Keratinocyte (primary cell): ENCODE measurements around the gene RHAG. TPM values are rescaled to one million over a fixed set of nuclear protein-coding genes. Genes with fewer than 3 reads are reported as not detected.

ENCODE experiments used
- DNase-seq: peaks from one replicate; pipeline ENCODE4 v3.0.0-alpha.2; 2011; ENCODE audit warnings: low read depth, missing footprints, low spot score
- FAIRE-seq: peaks from 2 replicates; lab custom pipeline; 2011; peaks lifted over from hg19 to GRCh38; lab: Jason Lieb, UNC
- H2AFZ ChIP-seq: 2 replicates; pipeline ENCODE4 v1.6.0; 2012; ENCODE audit warnings: low read length, control low read depth, inconsistent platforms; ENCODE audit not compliant: control insufficient read depth
- H3K27ac ChIP-seq: 2 replicates; pipeline ENCODE4 v1.5.1; 2011; ENCODE audit warnings: low read length; ENCODE audit not compliant: control insufficient read depth, insufficient read depth
- H3K27me3 ChIP-seq: 3 replicates; pipeline ENCODE4 v1.6.0; 2011; ENCODE audit warnings: low read length; ENCODE audit not compliant: control insufficient read depth, insufficient read depth; ENCODE audit errors: extremely low read depth
- H3K36me3 ChIP-seq, 2 experiments: 2 replicates in 1 of 2; 3 replicates in 1 of 2; pipeline ENCODE4 v1.5.1; 2011; ENCODE audit warnings: low read length in 2 of 2, mild to moderate bottlenecking in 1 of 2; ENCODE audit not compliant: control insufficient read depth in 2 of 2, insufficient read depth in 2 of 2; ENCODE audit errors: extremely low read depth in 1 of 2
- H3K4me1 ChIP-seq: 3 replicates; pipeline ENCODE4 v1.5.1; 2011; ENCODE audit warnings: low read length; ENCODE audit not compliant: control insufficient read depth, insufficient read depth; ENCODE audit errors: extremely low read depth
- H3K4me2 ChIP-seq: 3 replicates; pipeline ENCODE4 v1.6.0; 2011; ENCODE audit warnings: low read depth, low read length; ENCODE audit not compliant: control insufficient read depth, insufficient read depth; ENCODE audit errors: extremely low read depth
- H3K4me3 ChIP-seq, 3 experiments: fragments of 200-600 bp in 1 of 3; sonication (generic) in 1 of 3; 2 replicates in 2 of 3; 3 replicates in 1 of 3; pipeline ENCODE4 v1.5.1; 2011 to 2016; ENCODE audit warnings: low read length in 3 of 3, mild to moderate bottlenecking in 3 of 3, control low read depth in 2 of 3, inconsistent platforms in 1 of 3, low read depth in 1 of 3, mixed read lengths in 1 of 3, mixed run types in 1 of 3, moderate library complexity in 1 of 3; ENCODE audit not compliant: control insufficient read depth in 2 of 3, insufficient read depth in 2 of 3; ENCODE audit errors: extremely low read depth in 1 of 3
- H3K79me2 ChIP-seq: 2 replicates; pipeline ENCODE4 v1.6.0; 2012; ENCODE audit warnings: low read length; ENCODE audit not compliant: control insufficient read depth, insufficient read depth
- H3K9ac ChIP-seq: 3 replicates; pipeline ENCODE4 v1.6.0; 2011; ENCODE audit warnings: low read length; ENCODE audit not compliant: control insufficient read depth, insufficient read depth; ENCODE audit errors: extremely low read depth
- H3K9me1 ChIP-seq: 3 replicates; pipeline ENCODE4 v1.6.0; 2011; ENCODE audit warnings: low read length; ENCODE audit not compliant: control insufficient read depth, insufficient read depth; ENCODE audit errors: extremely low read depth
- H3K9me3 ChIP-seq: 2 replicates; pipeline ENCODE4 v1.5.1; 2012; ENCODE audit warnings: low read depth, low read length; ENCODE audit not compliant: control insufficient read depth
- H4K20me1 ChIP-seq: 3 replicates; pipeline ENCODE4 v1.6.0; 2011; ENCODE audit warnings: low read length; ENCODE audit not compliant: control insufficient read depth, insufficient read depth; ENCODE audit errors: extremely low read depth
- CTCF ChIP-seq, 3 experiments: IDR thresholded peaks in 1 of 3; conservative IDR thresholded peaks in 1 of 3; optimal IDR thresholded peaks in 1 of 3; 2 replicates in 2 of 3; 3 replicates in 1 of 3; pipeline versions ENCODE3 to v1.5.1; 2011; ENCODE audit warnings: low read length in 3 of 3, mild to moderate bottlenecking in 3 of 3, moderate library complexity in 2 of 3, control low read depth in 1 of 3, inconsistent platforms in 1 of 3; ENCODE audit not compliant: insufficient read depth in 2 of 3; ENCODE audit errors: extremely low read depth in 1 of 3
- EZH2 ChIP-seq: IDR thresholded peaks from one replicate; pipeline ENCODE4 v1.6.1; 2012; ENCODE audit warnings: inconsistent platforms, mild to moderate bottlenecking, low read length, moderate library complexity
- dilution Hi-C: fragments of 300-500 bp; cut with MboI; formaldehyde crosslinking; loops from one replicate; pipeline ENCODE4 v1.7.0; 2020; ENCODE audit warnings: low sequenced_read_pairs; ENCODE audit not compliant: extremely low pct_ligation_motif_present
- polyA plus RNA-seq, 5 experiments: library from polyadenylated mRNA; depleted of rRNA in 3 of 5; stranded (reverse) in 3 of 5; stranded (forward) in 1 of 5; unstranded in 1 of 5; fragments of >200 nt; gene quantifications; 1 replicate in 1 of 5; 2 replicates in 3 of 5; 3 replicates in 1 of 5; pipeline versions ENCODE4 v1.2.1 to v1.2.3, GENCODE V29; 2011 to 2012; ENCODE audit warnings: missing spikeins in 2 of 5, low read depth in 1 of 5, low replicate concordance in 1 of 5

Gene RHAG
- polyA plus RNA-seq, 1 donor (not counting 4 experiments of a cell fraction or from before 2014, with no cell fraction given), result not detected

GRCh38 chr6:49634836-49635218 is 1.8 kb downstream of the RHAG start:
- Histone ChIP-seq H3K4me3 (no peak overlapping the region), H3K9me1 (no peaks in the 10 kb centered on the region), H3K9me3 (no peaks in the 10 kb centered on the region), H3K4me1 (no peaks in the 10 kb centered on the region), H3K27me3 (no peaks in the 10 kb centered on the region), H3K79me2 (no peaks in the 10 kb centered on the region), H3K27ac (no peak overlapping the region), H4K20me1 (no peaks in the 10 kb centered on the region), H2AFZ (no peak overlapping the region), H3K9ac (no peak overlapping the region), H3K4me2 (no peak overlapping the region), H3K36me3 (no peaks in the 10 kb centered on the region)
- dilution Hi-C loops, result loop anchor here (25.0 kb wide), 2 partner anchors 202 to 427 kb away; no protein-coding TSS in a partner anchor
- FAIRE-seq (no peak), DNase-seq (no peak)
- TF ChIP-seq CTCF (optimal IDR thresholded peaks at IDR 0.05 in 1 of 3, IDR thresholded peaks at IDR 0.05 in 1 of 3, conservative IDR thresholded peaks at IDR 0.05 in 1 of 3; ENCODE audit: extremely low read depth in 1 of 3, insufficient read depth in 2 of 3, low read length in 3 of 3), result no peak
- TF ChIP-seq EZH2, result no peak

- Histone ChIP-seq H4K20me1 (no peaks in the 10 kb centered on the region), H3K9me1 (no peaks in the 10 kb centered on the region), H3K4me1 (no peaks in the 10 kb centered on the region), H3K4me2 (no peak overlapping the region), H3K4me3 (no peak overlapping the region), H3K9me3 (no peaks in the 10 kb centered on the region), H3K36me3 (no peaks in the 10 kb centered on the region), H3K27me3 (no peaks in the 10 kb centered on the region), H3K79me2 (no peaks in the 10 kb centered on the region), H3K9ac (no peak overlapping the region), H3K27ac (no peak overlapping the region), H2AFZ (no peak overlapping the region)
- FAIRE-seq (no peak), DNase-seq (no peak)
- TF ChIP-seq CTCF (optimal IDR thresholded peaks at IDR 0.05 in 1 of 3, IDR thresholded peaks at IDR 0.05 in 1 of 3, conservative IDR thresholded peaks at IDR 0.05 in 1 of 3; ENCODE audit: extremely low read depth in 1 of 3, insufficient read depth in 2 of 3, low read length in 3 of 3) (no peak), EZH2 (no peak)
- dilution Hi-C loops, result loop anchor here (25.0 kb wide), 2 partner anchors 203 to 428 kb away; no protein-coding TSS in a partner anchor
Observed at GRCh38 chr6:49634092-49634835, 2.4 kb downstream of the RHAG start.
